GM21360 (cell line): Measurements from ENCODE around the gene TCF19.

Experiments
- ATAC-seq: cut with Tn5 transposase; IDR thresholded peaks from one replicate; pipeline ENCODE4 v1.9.1; 2021; ENCODE audit warnings: mild to moderate bottlenecking, moderate library complexity; ENCODE audit not compliant: unreplicated experiment

TCF19 gene

GRCh38 chr6:31202259-31203166 is 44.1 kb downstream of the TCF19 start:
- no peak for ATAC-seq

GRCh38 chr6:31203345-31203979 is 45.1 kb downstream of the TCF19 start:
- peak; percentile 49 for ATAC-seq

- no peak for ATAC-seq
These were observed 46.4 kb downstream of the TCF19 start for GRCh38 chr6:31204751-31205145.

- no peak for ATAC-seq
These were observed 47.2 kb downstream of the TCF19 start for GRCh38 chr6:31205638-31206037.

- ATAC-seq, result no peak
These were observed 50.1 kb downstream of the TCF19 start for GRCh38 chr6:31208506-31208905.

- ATAC-seq, result no peak
These were observed 50.7 kb downstream of the TCF19 start for GRCh38 chr6:31209137-31209536.

GRCh38 chr6:31210123-31210522 is 51.7 kb downstream of the TCF19 start:
- ATAC-seq, result no peak

GRCh38 chr6:31210741-31211532 is 52.5 kb downstream of the TCF19 start:
- no peak for ATAC-seq
